ENCODE results near the gene SREK1. TPM values are rescaled to one million over a fixed set of nuclear protein-coding genes. Genes with fewer than 3 reads are reported as not detected.

The SREK1 gene
- total RNA-seq, 1 donor from 2014 or later: 66.1 TPM

GRCh38 chr5:66113160-66113559 lies 30.9 kb upstream of the SREK1 start:
- Histone ChIP-seq H3K4me2 (ENCODE audit: low read length) (no peak overlapping the region), H3K4me1 (ENCODE audit: insufficient read depth, low read length) (no peaks in the 10 kb centered on the region), H3K36me3 (ENCODE audit: insufficient read depth, low read length) (no peaks in the 10 kb centered on the region), H3K9ac (ENCODE audit: low read length) (no peak overlapping the region), H4K20me1 (ENCODE audit: insufficient read depth, low read length) (no peaks in the 10 kb centered on the region), H2AFZ (ENCODE audit: low read depth, low read length) (no peak overlapping the region), H3K27me3 (ENCODE audit: insufficient read depth, low read length) (no peaks in the 10 kb centered on the region), H3K79me2 (ENCODE audit: insufficient read depth, low read length) (no peaks in the 10 kb centered on the region), H3K9me3 (ENCODE audit: insufficient read depth, low read depth, low read length) (no peaks in the 10 kb centered on the region), H3K27ac (ENCODE audit: low read depth, low read length) (no peak overlapping the region), H3K4me3 (ENCODE audit: insufficient read depth, low read depth, low read length) (no peak overlapping the region)
- no peak overlapping the region for H3K4me3 Mint-ChIP-seq (ENCODE audit: unreplicated experiment)
- DNase-seq (ENCODE audit: low read depth) (peak; percentile 28), FAIRE-seq (no peak)
- no peaks in the 10 kb centered on the region for H3K4me1 Mint-ChIP-seq (ENCODE audit: low read depth, unreplicated experiment)
- H3K27me3 Mint-ChIP-seq (ENCODE audit: low read depth, unreplicated experiment): no peaks in the 10 kb centered on the region
- TF ChIP-seq CTCF (IDR thresholded peaks at IDR 0.05; ENCODE audit: insufficient read depth, low read depth, low read length) (no peak), EZH2 (IDR thresholded peaks at IDR 0.05; ENCODE audit: insufficient read depth, low read length) (no peak)
- H3K36me3 Mint-ChIP-seq (ENCODE audit: low read depth, unreplicated experiment): no peaks in the 10 kb centered on the region
- peaks cover 25% of the 10 kb centered on the region for H3K9me3 Mint-ChIP-seq (ENCODE audit: unreplicated experiment)
- H3K27ac Mint-ChIP-seq (ENCODE audit: unreplicated experiment): peak overlapping the region; percentile 69

GRCh38 chr5:66118304-66118703 lies 25.8 kb upstream of the SREK1 start:
- Histone ChIP-seq H3K4me3 (ENCODE audit: insufficient read depth, low read depth, low read length) (no peak overlapping the region), H3K79me2 (ENCODE audit: insufficient read depth, low read length) (no peaks in the 10 kb centered on the region), H3K36me3 (ENCODE audit: insufficient read depth, low read length) (no peaks in the 10 kb centered on the region), H3K27ac (ENCODE audit: low read depth, low read length) (no peak overlapping the region), H3K4me2 (ENCODE audit: low read length) (no peak overlapping the region), H3K9ac (ENCODE audit: low read length) (no peak overlapping the region), H3K27me3 (ENCODE audit: insufficient read depth, low read length) (no peaks in the 10 kb centered on the region), H4K20me1 (ENCODE audit: insufficient read depth, low read length) (no peaks in the 10 kb centered on the region), H2AFZ (ENCODE audit: low read depth, low read length) (no peak overlapping the region), H3K4me1 (ENCODE audit: insufficient read depth, low read length) (peaks cover 5% of the 10 kb centered on the region), H3K9me3 (ENCODE audit: insufficient read depth, low read depth, low read length) (no peaks in the 10 kb centered on the region)
- H3K4me1 Mint-ChIP-seq (ENCODE audit: low read depth, unreplicated experiment): peaks cover 3% of the 10 kb centered on the region
- H3K27ac Mint-ChIP-seq (ENCODE audit: unreplicated experiment): no peak overlapping the region
- TF ChIP-seq CTCF (IDR thresholded peaks at IDR 0.05; ENCODE audit: insufficient read depth, low read depth, low read length) (no peak), EZH2 (IDR thresholded peaks at IDR 0.05; ENCODE audit: insufficient read depth, low read length) (no peak)
- peaks cover 5% of the 10 kb centered on the region for H3K9me3 Mint-ChIP-seq (ENCODE audit: unreplicated experiment)
- no peak overlapping the region for H3K4me3 Mint-ChIP-seq (ENCODE audit: unreplicated experiment)
- no peaks in the 10 kb centered on the region for H3K36me3 Mint-ChIP-seq (ENCODE audit: low read depth, unreplicated experiment)
- no peak for FAIRE-seq
- no peaks in the 10 kb centered on the region for H3K27me3 Mint-ChIP-seq (ENCODE audit: low read depth, unreplicated experiment)
- no peak for DNase-seq (ENCODE audit: low read depth)

DNA sequence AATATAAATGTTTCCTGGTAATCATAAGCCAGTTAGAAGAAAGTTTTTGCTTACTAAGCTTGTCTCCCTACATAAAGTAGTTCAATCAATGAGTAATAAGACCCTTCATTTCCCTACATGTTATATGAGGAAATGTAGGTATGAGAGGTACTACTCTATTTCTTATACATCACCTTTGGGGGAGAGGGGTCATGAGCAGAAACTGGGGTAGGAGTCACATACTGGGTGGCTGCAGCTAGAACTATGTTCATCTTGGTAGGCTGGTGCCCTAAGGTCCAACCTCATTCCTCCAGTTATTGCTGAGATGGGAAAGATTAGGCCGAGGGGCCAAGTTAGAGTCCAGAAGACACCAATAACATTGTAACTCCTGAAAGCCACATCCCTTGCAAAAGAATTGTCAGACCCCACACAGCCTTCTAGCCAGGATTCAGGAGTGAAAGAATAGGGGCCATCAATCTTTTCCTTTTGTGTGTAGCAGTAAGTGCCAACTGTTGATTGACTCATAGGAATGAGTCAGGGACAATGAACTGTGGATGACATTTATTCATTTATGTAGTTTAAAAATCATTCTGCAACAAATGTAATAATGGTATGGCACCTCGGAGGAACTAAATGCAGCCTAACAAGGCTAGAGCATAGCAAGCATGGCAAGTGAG lies 21.6 kb upstream of the SREK1 start:
- no peaks in the 10 kb centered on the region for H3K27me3 Mint-ChIP-seq (ENCODE audit: low read depth, unreplicated experiment)
- H3K9me3 Mint-ChIP-seq (ENCODE audit: unreplicated experiment): peaks cover 2% of the 10 kb centered on the region
- H3K27ac Mint-ChIP-seq (ENCODE audit: unreplicated experiment): no peak overlapping the region
- FAIRE-seq (no peak), DNase-seq (ENCODE audit: low read depth) (peak; percentile 30)
- TF ChIP-seq EZH2 (IDR thresholded peaks at IDR 0.05; ENCODE audit: insufficient read depth, low read length) (no peak), CTCF (IDR thresholded peaks at IDR 0.05; ENCODE audit: insufficient read depth, low read depth, low read length) (no peak)
- H3K36me3 Mint-ChIP-seq (ENCODE audit: low read depth, unreplicated experiment): no peaks in the 10 kb centered on the region
- Histone ChIP-seq H3K9me3 (ENCODE audit: insufficient read depth, low read depth, low read length) (no peaks in the 10 kb centered on the region), H3K27ac (ENCODE audit: low read depth, low read length) (no peak overlapping the region), H3K4me1 (ENCODE audit: insufficient read depth, low read length) (peaks cover 5% of the 10 kb centered on the region), H3K9ac (ENCODE audit: low read length) (no peak overlapping the region), H3K27me3 (ENCODE audit: insufficient read depth, low read length) (no peaks in the 10 kb centered on the region), H3K36me3 (ENCODE audit: insufficient read depth, low read length) (no peaks in the 10 kb centered on the region), H4K20me1 (ENCODE audit: insufficient read depth, low read length) (no peaks in the 10 kb centered on the region), H3K4me3 (ENCODE audit: insufficient read depth, low read depth, low read length) (no peak overlapping the region), H3K79me2 (ENCODE audit: insufficient read depth, low read length) (no peaks in the 10 kb centered on the region), H3K4me2 (ENCODE audit: low read length) (peak overlapping the region; percentile 20), H2AFZ (ENCODE audit: low read depth, low read length) (no peak overlapping the region)
- peaks cover 3% of the 10 kb centered on the region for H3K4me1 Mint-ChIP-seq (ENCODE audit: low read depth, unreplicated experiment)
- H3K4me3 Mint-ChIP-seq (ENCODE audit: unreplicated experiment): no peak overlapping the region

Measured in astrocyte (in vitro differentiated cells and primary cell).